ENCODE results near the gene MICB. TPM values are rescaled to one million over a fixed set of nuclear protein-coding genes. Genes with fewer than 3 reads are reported as not detected.

MICB gene
- total and polyA plus RNA-seq, 2 of the 8 experiments (the other 6 are each of a cell fraction or from before 2014, with no cell fraction given): 16.2 to 25.3 TPM

GRCh38 chr6:31535538-31536324 lies 37.8 kb downstream of the MICB start:
- Histone ChIP-seq H3K18ac (ENCODE audit: extremely low read depth, low read length) (no peak overlapping the region), H2BK5ac (ENCODE audit: low read depth, low read length) (no peak overlapping the region), H3K4me2 (ENCODE audit: insufficient read depth in 1 of 2, low read depth in 2 of 2, low read length in 2 of 2) (no peak overlapping the region), H4K91ac (replicated peaks; ENCODE audit: insufficient read length, low read length) (no peak overlapping the region), H3K4me3 (ENCODE audit: extremely low read depth in 1 of 4, insufficient read depth in 2 of 4, low read depth in 3 of 4, low read length in 4 of 4) (no peak overlapping the region), H3K27ac (ENCODE audit: low read depth, low read length) (no peak overlapping the region), H3K9ac (replicated peaks in 1 of 4; ENCODE audit: extremely low read depth in 1 of 4, low read depth in 3 of 4, low read length in 3 of 4) (no peak overlapping the region), H4K5ac (ENCODE audit: insufficient read length, low read depth, low read length) (no peak overlapping the region), H3K27me3 (replicated peaks in 1 of 4; ENCODE audit: control insufficient read depth in 3 of 4, extremely low read depth in 1 of 4, insufficient read depth in 3 of 4, low read length in 3 of 4) (no peaks in the 10 kb centered on the region), H3K79me2 (ENCODE audit: control insufficient read depth in 1 of 2, insufficient read depth in 2 of 2, low read length in 2 of 2) (peaks cover 26 to 62% of the 10 kb centered on the region in 2 experiments), H3K4ac (replicated peaks; ENCODE audit: insufficient read length, low read depth, low read length) (no peak overlapping the region), H2BK120ac (replicated peaks; ENCODE audit: low read depth, low read length) (no peak overlapping the region), H3K36me3 (ENCODE audit: control insufficient read depth in 2 of 4, insufficient read depth in 4 of 4, low read length in 3 of 4) (peaks cover 76 to 99% (median 93%) of the 10 kb centered on the region in 4 experiments), H4K8ac (ENCODE audit: extremely low read depth, insufficient read depth, low read length) (no peak overlapping the region), H2BK12ac (ENCODE audit: low read depth, low read length) (no peak overlapping the region), H3K79me1 (ENCODE audit: low read depth, low read length) (peaks cover 10% of the 10 kb centered on the region; the same call in 1 of the 2 replicates), H2BK20ac (ENCODE audit: low read length) (no peak overlapping the region), H3K9me3 (ENCODE audit: insufficient read depth in 2 of 2, low read depth in 1 of 2, low read length in 1 of 2) (no peaks in the 10 kb centered on the region), H2BK15ac (ENCODE audit: low read length) (no peak overlapping the region), H2AK5ac (ENCODE audit: low read depth, low read length) (no peak overlapping the region), H3K14ac (ENCODE audit: insufficient read length) (no peak overlapping the region), H3K56ac (replicated peaks; ENCODE audit: insufficient read length, low read depth, low read length) (no peak overlapping the region), H3K4me1 (replicated peaks in 1 of 4; ENCODE audit: control insufficient read depth in 3 of 4, insufficient read depth in 4 of 4, low read length in 3 of 4) (peaks cover 2 to 13% (median 9%) of the 10 kb centered on the region in 4 experiments; a peak in 5 of 7 replicates), H2AFZ (ENCODE audit: low read length) (no peak overlapping the region), H3K23me2 (ENCODE audit: low read depth, low read length) (peaks cover 5% of the 10 kb centered on the region), H4K20me1 (replicated peaks in 1 of 2; ENCODE audit: control insufficient read depth in 1 of 2, insufficient read depth in 2 of 2, low read length in 2 of 2) (peaks cover 50 to 53% of the 10 kb centered on the region in 2 experiments), H3K23ac (ENCODE audit: insufficient read length) (no peak overlapping the region)
- DNase-seq (ENCODE audit: low read depth in 1 of 2, low spot score in 2 of 2): no peak
- no peak for TF ChIP-seq SP1 (IDR thresholded peaks at IDR 0.05; ENCODE audit: low read depth, low read length)
- TF ChIP-seq TAF7 (optimal IDR thresholded peaks at IDR 0.05; ENCODE audit: borderline replicate concordance, low read depth, low read length): no peak
- peak in 1 of 2 experiments; percentile 59; a peak in 2 of 3 replicates for TF ChIP-seq POLR2A (IDR thresholded peaks at IDR 0.05; ENCODE audit: control extremely low read depth in 1 of 2, low read depth in 2 of 2, low read length in 2 of 2)
- TF ChIP-seq TAF1 (IDR thresholded peaks at IDR 0.05; ENCODE audit: low read depth, low read length): no peak
- TF ChIP-seq CEBPB (IDR thresholded peaks at IDR 0.05; ENCODE audit: low read depth, low read length): no peak
- no peak for TF ChIP-seq SP2 (IDR thresholded peaks at IDR 0.05; ENCODE audit: low read length)
- TF ChIP-seq HDAC2 (IDR thresholded peaks at IDR 0.05; ENCODE audit: borderline replicate concordance in 1 of 2, low read depth in 2 of 2, low read length in 2 of 2): no peak
- 83% methylated on average over 2 of the region's 2 CpGs; no CpG with 5 or more reads in 1 of the 2 experiments for WGBS, 2 experiments (ENCODE audit: extremely low coverage in 1 of 2, insufficient coverage in 1 of 2, insufficient read length in 1 of 2, insufficient replicate concordance in 2 of 2, low coverage in 1 of 2, low lambda C conversion rate in 2 of 2, missing lambda C conversion rate in 1 of 2)
- POLR2A ChIA-PET (ENCODE audit: partially characterized antibody): interaction anchor here (0.7 to 18.4 kb wide), 20 partner anchors 5 to 125 kb away, joined by 3 to 428 read pairs (median 4); partner anchors contain the start of genes APOM, ATP6V1G2, C6orf47 and DDX39B
- CTCF ChIA-PET (ENCODE audit: partially characterized antibody): no interaction called here
- FAIRE-seq: no peak
